GM12874 (cell line): Measurements from ENCODE around the gene ILF2.

Experiments
- TF ChIP-seq, protein P1 (sequence below): IDR thresholded peaks from 2 replicates; pipeline ENCODE4 v1.5.1; 2011; ENCODE audit warnings: low read depth, mild to moderate bottlenecking, control low read depth, low read length, moderate library complexity; ENCODE audit not compliant: insufficient read depth

Gene ILF2

DNA sequence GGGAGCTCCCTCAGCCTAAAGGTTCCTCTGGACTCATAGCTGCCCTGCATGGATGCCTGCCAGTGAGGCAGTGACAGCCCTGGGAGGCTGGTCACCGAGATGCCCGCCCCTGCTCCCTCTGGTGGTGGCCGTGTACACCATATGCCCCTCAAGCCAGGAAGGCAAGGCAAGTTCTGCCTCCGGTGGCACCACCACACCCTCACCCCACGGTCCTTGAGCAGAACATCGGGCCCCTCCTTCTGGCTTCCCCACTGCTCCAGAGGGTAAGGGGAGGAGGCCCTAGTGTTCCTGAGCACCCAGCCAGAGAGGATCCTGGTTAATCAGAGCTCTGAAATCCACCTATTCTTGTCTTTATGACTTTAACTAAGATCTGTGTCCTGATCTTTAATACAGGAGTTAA, 53.1 kb downstream of the ILF2 start:
- TF ChIP-seq, protein P1, sequence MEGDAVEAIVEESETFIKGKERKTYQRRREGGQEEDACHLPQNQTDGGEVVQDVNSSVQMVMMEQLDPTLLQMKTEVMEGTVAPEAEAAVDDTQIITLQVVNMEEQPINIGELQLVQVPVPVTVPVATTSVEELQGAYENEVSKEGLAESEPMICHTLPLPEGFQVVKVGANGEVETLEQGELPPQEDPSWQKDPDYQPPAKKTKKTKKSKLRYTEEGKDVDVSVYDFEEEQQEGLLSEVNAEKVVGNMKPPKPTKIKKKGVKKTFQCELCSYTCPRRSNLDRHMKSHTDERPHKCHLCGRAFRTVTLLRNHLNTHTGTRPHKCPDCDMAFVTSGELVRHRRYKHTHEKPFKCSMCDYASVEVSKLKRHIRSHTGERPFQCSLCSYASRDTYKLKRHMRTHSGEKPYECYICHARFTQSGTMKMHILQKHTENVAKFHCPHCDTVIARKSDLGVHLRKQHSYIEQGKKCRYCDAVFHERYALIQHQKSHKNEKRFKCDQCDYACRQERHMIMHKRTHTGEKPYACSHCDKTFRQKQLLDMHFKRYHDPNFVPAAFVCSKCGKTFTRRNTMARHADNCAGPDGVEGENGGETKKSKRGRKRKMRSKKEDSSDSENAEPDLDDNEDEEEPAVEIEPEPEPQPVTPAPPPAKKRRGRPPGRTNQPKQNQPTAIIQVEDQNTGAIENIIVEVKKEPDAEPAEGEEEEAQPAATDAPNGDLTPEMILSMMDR, result no peak

DNA sequence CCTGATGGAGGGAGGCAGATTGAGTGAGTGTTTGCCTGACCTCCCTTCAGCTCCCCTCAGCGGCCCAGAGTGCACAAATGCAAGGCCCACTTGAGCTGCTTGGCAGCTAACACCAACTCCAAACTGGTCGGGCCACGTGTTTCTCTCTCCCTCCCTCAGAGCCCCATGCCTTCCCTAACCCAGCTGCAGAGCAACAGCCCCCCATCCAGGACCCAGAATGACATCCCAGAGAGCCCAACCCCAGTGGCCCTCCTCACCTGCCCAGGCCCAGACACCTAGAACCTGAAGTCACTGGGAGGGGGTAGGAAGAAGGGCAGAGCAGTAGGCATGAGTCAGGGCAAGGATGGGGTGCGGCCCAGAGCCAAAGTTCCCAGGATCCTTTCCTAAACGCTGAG, 53.9 kb downstream of the ILF2 start:
- TF ChIP-seq, protein P1, result no peak

DNA sequence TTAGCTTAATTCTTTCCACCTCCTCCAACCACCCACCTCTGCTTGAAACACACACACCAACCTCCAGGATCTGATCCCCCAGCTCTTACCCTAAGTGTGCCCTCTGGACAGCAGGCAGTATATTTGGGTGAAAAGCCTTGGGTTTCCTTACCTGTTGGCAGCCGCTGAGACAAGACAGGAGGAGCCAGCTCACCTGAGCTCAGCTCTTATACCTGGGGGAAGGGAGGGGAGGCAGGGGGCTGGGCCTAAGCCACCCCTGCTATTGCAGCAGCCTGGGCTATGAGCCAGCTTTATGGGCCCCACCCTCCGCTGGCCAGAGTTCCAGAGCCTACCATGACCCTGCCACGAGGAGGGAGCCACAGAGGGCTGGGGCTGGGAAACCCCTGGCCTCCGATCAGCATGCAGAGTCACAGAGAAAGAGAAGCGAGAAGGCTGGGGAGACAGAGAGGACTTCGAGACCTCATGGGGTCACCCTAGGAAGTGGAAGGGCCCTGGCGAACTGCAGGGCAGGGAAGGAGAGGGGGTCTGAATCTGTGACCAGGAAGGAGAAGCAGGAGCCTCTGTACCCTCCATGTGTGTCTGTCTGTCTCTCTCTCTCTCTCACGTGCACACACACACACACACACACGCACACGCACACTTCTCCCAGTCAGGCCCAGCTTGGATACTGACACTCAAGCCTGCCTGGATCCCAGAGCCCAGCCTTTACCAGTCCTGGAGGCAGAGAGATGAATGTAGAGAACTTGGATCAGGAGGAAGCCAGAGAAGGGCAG, 54.5 kb downstream of the ILF2 start, which contains the start of gene S100A14:
Gene S100A14 (minus strand): TSS at position 182 of the 773 bp plus-strand sequence. CDS start 467 bp downstream, outside the sequence.
- TF ChIP-seq, protein P1, result no peak

DNA sequence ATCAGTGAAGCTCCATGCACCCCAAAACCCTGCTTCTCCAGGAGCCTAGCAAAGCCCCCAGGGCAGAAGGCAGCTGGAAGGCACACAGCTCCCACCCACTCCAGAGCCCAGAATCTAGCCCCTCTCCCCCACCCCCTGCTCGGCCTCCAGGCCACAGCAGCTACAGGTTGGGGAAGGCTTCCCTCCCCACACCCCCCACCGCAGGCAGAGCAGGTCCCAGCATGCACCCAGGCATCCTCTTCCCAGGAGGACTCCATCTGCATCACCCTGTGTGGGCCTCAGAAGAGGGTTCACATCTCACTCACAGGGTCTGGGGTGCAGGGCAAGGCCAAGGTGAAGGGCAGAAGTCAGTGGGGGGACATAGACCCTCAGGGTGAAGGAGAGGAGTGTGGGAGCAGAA, 55.4 kb downstream of the ILF2 start:
- TF ChIP-seq, protein P1, result no peak

DNA sequence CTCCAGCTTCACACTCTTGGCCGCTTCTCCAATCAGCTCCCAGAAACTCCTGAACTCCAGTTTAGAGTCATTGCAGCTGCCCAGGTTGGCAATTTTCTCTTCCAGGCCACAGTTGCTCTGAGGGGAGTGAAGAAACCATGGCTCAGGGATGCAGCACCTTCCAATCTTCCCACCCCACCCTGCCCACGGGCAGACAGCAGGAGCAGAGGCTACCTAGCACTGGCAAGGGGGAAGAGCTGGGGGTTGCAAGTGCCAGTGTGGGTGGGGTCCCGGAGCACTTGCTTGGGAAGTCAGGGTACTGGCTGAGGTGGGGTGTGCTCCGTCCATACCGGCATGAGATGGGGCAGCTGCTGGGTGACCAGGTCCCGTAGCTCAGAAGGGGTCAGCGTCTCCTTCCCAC, 55.9 kb downstream of the ILF2 start:
- TF ChIP-seq, protein P1, result no peak

DNA sequence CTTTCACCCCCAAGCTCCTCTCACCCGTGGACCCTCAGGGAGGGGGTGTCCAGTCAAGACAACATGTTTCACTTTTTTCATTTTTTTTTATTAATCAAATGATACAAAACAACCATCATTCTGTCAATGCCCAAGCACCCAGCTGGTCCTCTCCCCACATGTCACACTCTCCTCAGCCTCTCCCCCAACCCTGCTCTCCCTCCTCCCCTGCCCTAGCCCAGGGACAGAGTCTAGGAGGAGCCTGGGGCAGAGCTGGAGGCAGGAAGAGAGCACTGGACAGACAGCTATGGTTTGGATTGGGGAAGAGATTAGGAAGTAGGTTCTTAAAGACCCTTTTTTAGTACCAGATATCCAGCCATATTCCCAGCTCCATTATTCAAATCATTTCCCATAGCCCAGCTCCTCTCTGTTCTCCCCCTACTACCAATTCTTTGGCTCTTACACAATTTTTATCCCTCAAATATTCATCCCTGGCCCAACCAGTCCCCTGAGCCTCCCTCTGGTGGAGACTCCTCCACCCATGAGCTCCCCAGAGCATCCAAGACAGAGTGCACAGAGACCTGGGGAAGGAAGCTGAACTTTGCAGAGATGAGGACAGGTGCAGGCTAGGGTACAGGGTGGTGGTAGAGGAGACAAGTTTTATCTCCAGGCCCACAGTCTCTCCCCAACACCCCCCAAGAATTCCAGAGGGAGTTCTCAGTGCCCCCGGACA, 56.4 kb downstream of the ILF2 start:
- TF ChIP-seq, protein P1, result no peak

DNA sequence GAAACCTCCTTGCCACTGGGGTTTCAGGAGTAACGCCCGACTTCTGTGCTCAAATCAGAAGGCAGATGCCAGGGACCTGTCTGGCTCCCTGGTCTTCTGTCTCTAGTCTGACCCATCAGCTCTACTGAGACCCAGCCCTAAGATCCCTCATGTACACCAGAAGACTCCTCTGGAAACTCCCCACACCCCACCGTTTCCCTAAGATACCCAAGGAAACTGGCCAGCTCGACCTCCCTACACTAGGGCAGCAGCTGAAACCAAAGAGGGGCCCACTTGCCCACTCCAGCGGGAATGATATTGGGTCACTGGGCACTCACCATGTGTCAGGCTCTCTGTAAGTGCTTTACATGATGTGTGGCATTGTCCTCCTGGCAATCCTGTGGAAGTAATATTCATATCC, 57.4 kb downstream of the ILF2 start:
- TF ChIP-seq, protein P1, result no peak
